C4-2B (cell line): Measurements from ENCODE around the gene EHBP1.

Source experiments
- ZFX ChIP-seq: fragments of 450-650 bp; IDR thresholded peaks from 2 replicates; pipeline ENCODE4 v1.6.1; 2017
- TF ChIP-seq, protein P1 (sequence below): fragments of 450-650 bp; conservative IDR thresholded peaks from 2 replicates; pipeline ENCODE4 v1.5.1; 2017; ENCODE audit warnings: mild to moderate bottlenecking

DNA sequence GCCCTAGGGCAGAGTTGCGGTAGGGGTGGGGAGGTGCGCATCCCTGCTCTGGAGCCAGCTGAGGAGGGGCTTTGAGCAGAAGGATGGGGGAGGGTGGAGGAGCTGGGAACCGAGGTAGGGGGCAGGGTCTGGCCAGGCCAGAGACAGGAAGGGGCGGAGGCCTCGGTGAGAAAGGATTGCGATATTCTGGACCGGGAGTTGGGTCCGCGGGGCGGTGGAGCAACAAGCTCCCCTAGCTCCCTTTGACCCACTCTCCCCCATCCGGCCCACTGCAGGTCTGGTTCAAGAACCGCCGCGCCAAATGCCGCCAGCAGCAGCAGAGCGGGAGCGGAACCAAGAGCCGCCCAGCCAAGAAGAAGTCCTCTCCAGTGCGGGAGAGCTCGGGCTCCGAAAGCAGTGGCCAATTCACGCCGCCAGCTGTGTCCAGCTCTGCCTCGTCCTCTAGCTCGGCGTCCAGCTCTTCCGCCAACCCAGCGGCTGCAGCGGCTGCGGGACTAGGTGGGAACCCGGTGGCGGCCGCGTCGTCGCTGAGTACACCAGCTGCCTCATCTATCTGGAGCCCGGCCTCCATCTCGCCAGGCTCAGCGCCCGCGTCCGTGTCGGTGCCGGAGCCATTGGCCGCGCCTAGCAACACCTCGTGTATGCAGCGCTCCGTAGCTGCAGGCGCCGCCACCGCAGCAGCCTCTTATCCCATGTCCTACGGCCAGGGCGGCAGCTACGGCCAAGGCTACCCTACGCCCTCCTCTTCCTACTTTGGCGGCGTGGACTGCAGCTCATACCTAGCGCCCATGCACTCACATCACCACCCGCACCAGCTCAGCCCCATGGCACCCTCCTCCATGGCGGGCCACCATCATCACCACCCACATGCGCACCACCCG is 350.0 kb downstream of the EHBP1 start:
- TF ChIP-seq, protein P1, sequence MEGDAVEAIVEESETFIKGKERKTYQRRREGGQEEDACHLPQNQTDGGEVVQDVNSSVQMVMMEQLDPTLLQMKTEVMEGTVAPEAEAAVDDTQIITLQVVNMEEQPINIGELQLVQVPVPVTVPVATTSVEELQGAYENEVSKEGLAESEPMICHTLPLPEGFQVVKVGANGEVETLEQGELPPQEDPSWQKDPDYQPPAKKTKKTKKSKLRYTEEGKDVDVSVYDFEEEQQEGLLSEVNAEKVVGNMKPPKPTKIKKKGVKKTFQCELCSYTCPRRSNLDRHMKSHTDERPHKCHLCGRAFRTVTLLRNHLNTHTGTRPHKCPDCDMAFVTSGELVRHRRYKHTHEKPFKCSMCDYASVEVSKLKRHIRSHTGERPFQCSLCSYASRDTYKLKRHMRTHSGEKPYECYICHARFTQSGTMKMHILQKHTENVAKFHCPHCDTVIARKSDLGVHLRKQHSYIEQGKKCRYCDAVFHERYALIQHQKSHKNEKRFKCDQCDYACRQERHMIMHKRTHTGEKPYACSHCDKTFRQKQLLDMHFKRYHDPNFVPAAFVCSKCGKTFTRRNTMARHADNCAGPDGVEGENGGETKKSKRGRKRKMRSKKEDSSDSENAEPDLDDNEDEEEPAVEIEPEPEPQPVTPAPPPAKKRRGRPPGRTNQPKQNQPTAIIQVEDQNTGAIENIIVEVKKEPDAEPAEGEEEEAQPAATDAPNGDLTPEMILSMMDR = no peak
- no peak for TF ChIP-seq ZFX
